Stimulated activated CD4-positive, alpha-beta T cell treated with anti-CD3 and anti-CD28 coated beads, Interleukin-1b, Interleukin-23, amount 100 ng/mL, for 24 hours (primary cell): ENCODE results near the gene RARS1.
"Not testable (repeated sequence)": the region's sequence is repeated elsewhere in the genome, so short reads cannot be mapped to it uniquely, and the experiment has no call there.

Source experiments
- DNase-seq, 4 experiments: peaks; one replicate each; pipeline ENCODE4 v3.0.0-alpha.2; 2020; ENCODE audit warnings: low read depth in 4 of 4, low spot score in 1 of 4

The RARS1 gene

GRCh38 chr5:168480601-168481000 is 5.7 kb upstream of the RARS1 start:
- DNase-seq, result no peak

DNA sequence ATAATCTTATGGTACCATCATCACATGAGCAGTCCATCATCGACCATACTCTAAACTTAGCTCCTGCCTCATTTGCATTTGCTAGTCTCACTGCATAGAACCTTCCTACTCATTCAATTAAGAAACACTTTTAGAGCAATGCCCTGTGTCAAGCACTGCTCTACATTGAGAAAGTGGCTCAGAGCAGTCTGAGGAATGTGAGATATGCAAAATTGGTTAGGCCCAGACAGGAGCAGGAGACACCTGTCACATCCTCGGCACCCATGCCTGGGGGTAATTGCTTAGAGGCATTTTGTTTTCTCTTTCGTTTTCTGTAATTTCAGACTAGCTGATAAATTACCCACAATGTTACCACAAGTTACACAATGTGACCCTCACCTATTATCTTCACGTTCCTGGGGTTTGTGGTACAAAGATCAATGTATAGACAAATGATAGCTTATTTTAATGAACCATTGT is 4.9 kb upstream of the RARS1 start:
- DNase-seq, result no peak

DNA sequence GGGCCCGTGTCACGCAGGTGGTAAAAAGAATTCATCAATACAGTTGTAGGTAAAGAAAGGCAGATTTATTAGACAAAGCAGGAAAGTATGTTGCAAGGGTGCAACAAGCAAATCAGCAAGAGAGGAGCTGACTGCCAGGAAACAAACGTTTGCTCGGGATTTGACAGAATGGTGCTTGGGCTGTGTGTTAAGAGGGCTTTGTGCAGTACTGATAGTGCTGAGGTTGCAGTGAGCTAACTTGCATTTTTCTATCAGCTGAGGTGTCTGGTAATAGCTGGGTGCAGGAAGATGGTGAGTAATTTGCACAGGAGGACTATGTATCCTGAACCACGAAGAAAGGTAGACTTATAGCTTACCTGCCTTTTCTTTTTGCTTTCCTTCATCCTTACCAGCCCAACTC is 3.9 kb upstream of the RARS1 start:
- DNase-seq, result no peak

- DNase-seq, result no peak
These were observed 2.8 kb downstream of the RARS1 start for GRCh38 chr5:168489059-168489458.

DNA sequence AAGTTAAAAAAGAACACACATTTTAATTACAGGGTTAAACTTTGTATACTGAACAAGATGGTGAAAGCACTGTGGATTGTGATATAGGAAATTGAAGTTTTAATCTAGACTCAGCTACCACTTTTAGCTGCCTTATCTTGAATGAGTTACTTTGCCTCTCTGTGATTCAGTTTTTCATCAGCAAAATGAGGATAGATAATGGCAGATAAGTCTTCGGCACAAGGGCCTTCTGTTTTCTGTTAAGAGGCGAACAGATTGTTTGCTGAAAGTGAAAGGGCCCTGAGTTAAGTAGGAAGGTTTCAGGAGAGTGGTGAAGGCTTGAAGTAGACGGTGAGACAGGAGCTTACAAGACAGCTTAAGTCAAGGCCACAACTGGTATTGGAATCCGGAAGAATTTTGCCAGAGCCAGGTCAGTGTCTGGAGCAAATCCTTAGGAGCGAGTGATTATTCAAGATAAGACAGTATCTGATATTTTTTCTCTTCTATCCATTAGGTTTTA is 7.8 kb downstream of the RARS1 start:
- DNase-seq, result no peak

- DNase-seq, result no peak
These were observed 16.4 kb downstream of the RARS1 start for GRCh38 chr5:168502563-168503237.

DNA sequence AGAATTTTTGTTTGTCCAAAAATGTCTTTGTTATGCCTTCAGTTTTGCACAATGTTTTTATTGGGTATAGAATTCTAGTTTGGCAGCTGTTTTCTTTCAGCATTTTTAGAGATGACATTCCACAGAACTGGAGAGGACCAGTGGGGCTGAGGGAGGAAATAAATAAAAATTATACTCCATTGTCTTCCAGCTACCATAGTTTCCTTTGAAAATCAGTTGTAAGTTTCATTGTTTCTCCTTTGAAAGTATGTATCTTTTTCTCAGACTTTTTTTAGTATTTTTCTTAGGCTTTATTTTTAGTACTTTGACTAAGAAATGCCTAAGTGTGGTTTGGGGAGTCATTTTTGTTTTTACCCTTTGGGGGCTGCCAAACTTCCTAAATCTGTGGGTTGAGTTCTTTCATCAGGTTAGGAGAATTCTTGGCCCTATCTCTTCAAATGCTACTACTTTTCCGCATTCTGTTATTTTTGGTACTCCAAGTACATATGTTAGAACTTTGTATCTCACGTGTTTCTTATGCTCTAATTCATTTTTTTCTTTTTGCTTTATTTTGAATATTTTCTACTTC is 27.7 kb downstream of the RARS1 start:
- no peak for DNase-seq

- DNase-seq, result no peak
These were observed 39.6 kb downstream of the RARS1 start for GRCh38 chr5:168525856-168526255.

DNA sequence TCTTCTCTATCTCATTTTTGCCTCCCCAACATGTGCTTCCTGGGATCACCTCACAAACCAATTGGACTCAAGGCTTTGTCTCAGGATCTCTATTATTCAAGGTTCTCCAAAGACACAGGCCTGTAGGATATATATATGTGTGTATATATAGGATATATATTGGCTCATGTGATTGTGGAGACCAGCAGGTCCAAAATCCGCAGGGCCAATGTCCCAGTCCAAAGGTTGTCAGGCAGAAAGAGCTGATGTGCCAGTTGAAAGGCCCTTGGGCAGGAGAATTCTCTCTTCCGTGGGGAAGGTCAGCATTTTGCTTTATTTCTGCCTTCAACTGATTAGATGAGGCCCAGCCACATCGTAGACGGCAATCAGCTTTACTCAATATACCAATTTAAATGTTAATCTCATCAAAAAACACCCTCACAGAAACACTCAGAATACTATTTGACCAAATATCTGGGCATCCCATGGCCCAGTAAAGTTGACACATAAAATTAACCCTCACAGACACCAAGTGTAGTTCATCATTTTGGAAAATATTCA is 41.6 kb downstream of the RARS1 start:
- DNase-seq, result no peak

DNA sequence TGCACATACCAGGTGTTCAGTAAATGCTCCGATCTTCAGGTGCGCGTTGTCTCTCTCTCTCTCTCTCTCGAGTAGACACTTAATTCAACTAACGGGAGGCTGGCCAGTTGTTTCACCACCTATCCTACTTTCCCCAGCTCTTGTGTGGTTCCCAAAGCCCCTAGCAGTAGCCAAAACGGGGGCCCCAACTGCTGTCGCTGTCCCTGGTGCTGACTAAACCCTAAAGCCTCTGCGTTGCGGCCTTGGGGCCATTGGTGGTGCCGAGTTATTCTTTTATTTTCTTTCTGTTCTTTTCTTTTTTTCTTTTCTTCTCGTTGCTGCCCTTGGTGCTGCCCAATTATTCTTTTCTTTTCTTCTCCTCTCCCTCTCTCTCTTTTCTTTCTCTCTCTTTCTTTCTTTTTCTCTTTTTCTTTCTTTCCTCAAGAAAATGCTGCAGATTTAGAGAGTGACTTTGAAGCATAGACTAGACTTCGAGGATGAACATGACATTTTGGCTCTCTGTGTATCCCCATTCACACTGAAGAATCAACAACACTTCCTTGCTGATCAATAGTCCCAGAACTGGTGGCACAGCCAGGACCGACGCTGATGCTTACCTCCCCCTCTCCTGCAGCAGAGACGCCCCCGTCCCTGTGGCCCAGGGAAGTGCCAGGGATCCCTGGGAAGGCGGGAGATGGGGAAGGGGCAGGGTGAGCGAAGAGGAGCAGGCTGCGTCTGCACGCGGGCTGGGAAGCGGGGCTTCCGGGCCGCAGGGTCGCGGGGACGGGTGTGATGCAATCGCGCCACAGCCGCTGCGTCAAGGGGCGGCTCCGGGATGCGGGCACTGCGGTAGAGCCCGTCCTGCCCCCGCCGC is 42.5 kb downstream of the RARS1 start, which contains the start of gene FBLL1:
TSS of gene FBLL1 (plus strand) at position 785 of the 853 bp plus-strand sequence. CDS start 200 bp downstream, outside the sequence.
- DNase-seq, result peak in 1 of 4 experiments; percentile 9

- no peak for DNase-seq
These were observed 43.3 kb downstream of the RARS1 start for GRCh38 chr5:168529374-168530234.

DNA sequence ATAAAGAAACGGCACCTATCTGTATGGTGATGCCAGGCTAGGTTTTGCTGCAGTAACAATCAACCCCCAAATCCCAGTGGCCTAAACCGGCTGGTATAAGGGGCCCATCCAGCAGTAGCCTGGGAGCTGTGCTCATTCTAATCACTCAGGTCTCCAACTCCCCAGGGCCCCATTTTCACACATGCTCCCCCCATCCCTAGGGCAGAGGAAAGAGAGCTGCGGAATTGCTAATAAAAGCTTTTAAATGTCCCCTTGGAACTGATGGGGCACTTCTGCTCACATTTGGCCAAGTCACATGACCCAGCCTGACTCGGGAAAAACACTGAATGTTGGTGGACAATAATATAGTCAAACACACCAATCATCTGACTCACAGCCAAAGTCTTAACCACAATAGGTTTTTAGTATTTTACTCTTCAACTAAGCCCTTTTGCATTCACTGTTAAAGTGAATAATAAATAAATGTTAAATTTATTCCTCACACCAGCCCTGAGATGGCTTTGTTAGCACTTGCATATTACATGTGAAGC is 44.4 kb downstream of the RARS1 start:
- DNase-seq, result no peak

DNA sequence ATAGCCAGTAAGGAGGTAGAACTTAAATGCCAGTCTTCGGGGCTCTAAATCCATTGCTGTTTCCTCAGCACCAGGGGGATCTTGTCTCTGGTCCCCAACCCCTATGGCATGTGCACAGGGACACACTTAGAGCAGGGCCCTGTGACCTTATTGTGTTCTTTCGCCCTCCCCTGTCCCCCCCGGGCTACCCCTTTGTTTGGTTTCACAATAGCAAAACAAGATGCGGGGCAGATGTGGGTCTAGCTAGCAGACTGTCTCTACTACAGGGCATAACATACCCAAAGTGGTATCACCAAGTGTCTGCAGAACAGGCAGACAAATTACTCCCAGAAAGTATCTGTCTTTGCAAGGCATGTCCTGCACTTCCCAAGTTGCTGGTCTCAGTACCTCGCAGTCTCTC is 44.9 kb downstream of the RARS1 start:
- DNase-seq, result no peak

GRCh38 chr5:168531987-168532864 is 46.0 kb downstream of the RARS1 start:
- no peak for DNase-seq

DNA sequence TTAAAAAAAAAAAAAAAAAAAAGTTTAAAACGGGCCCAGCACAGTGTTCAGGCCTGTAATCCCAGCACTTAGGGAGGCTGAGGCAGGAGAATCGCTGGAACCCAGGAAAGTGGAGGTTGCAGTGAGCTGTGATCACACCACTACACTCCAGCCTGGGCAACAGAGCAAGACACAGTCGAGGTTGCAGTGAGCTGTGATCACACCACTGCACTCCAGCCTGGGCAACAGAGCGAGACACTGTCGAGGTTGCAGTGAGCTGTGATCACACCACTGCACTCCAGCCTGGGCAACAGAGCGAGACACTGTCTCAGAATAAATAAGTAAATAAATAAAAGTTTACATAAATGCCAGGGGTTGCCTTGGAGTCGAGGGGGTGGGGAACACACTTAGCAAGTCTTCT is 48.1 kb downstream of the RARS1 start:
- not testable (repeated sequence) for DNase-seq

DNA sequence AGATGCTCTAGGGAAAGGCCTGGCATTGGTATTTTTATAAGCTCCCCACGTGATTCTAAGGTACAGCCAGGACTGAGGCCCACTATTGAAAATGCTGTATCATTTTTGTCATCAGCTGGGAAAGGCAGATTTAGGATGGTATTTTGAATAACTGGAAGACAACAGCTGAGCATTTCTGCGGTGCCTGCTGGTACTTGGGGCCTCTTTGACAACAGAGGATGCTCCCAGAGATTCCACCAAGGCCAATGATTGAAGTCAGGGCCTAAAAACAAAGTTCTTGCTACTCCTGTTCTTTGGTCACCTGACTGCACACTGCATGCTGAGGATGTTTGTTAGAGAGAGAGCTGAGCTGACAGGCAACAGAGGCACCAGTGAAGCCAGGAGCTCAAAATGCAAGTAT is 50.9 kb downstream of the RARS1 start:
- DNase-seq, result no peak

- no peak for DNase-seq
These were observed 63.3 kb downstream of the RARS1 start for GRCh38 chr5:168549554-168549953.

GRCh38 chr5:168550656-168551055 is 64.4 kb downstream of the RARS1 start:
- no peak for DNase-seq

- DNase-seq, result no peak
These were observed 65.9 kb downstream of the RARS1 start for GRCh38 chr5:168552146-168552545.
